HG03520 (cell line): ENCODE results near the gene GNGT1.
"Not testable (repeated sequence)": the region's sequence is repeated elsewhere in the genome, so short reads cannot be mapped to it uniquely, and the experiment has no call there.

Experiments
- ATAC-seq: cut with Tn5 transposase; IDR thresholded peaks from one replicate; pipeline ENCODE4 v1.9.1; 2021; ENCODE audit warnings: mild to moderate bottlenecking, moderate library complexity; ENCODE audit not compliant: unreplicated experiment

GNGT1 gene

DNA sequence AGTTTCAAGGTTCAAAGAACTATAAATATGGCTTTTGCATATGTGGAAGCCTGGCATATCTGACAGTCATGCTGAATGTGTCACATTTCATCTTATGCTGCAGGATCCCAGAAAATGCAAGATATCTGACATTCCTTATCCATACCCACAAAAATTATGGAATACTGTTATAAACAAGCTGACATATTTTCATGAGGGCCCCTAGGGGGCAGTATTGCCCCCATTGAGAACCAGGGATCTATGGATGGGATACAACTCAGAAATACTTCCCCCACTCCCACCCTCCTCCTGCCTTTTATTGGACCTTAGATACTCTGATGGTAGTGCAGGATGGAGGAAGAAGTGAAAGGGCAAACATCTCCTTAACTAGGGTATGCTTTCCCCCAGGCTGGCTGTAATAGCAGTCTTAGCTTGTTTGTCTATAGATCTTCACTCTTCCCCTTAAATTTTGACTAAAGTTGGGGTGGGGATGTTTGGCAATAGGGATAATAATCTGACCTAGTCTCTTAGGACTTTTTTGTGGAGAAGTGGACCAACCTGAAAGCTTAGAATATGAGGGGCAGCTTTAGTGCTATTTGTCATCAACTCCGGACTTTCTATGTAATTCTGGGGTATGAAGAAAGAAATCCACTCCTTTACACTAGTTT, 3.5 kb upstream of the GNGT1 start:
- ATAC-seq: no peak

DNA sequence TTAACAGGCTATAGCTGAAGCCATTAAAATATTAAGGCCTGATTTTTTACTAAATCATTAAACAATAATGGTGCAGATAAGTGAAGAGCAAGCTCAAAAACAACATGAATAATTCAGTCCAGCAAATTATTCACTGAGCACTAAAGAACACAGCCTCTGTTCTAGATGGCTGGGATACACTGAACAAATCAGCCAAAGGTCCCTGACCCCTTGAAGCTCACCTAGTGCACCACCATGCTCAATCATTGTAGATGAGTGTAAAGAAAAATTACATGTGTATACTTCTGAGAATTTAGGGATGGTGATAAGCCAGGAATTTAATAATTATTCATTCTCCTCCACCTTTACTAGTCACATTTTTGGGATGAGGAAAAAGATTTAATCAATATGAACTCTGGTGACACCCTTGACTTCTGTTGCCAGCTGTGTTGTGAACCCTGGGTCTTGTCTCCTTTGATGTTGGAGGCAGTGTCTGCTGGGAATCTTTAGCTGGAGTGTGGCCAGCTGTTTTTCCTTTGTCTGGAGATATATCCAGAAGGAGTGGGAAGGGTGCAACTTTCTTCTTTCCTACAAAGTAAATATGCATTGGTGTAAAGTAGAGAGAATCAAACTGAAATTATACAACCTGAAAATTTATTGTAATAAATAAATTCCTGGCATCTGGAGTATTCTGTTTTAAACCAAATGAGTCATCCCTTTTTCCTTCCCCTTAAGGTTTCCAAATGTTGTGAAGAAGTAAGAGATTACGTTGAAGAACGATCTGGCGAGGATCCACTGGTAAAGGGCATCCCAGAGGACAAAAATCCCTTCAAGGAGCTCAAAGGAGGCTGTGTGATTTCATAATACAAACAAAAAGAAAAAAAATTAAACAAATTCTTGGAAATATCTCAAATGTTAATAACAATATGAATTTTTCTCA, 4.0 kb downstream of the GNGT1 start:
- ATAC-seq: no peak

DNA sequence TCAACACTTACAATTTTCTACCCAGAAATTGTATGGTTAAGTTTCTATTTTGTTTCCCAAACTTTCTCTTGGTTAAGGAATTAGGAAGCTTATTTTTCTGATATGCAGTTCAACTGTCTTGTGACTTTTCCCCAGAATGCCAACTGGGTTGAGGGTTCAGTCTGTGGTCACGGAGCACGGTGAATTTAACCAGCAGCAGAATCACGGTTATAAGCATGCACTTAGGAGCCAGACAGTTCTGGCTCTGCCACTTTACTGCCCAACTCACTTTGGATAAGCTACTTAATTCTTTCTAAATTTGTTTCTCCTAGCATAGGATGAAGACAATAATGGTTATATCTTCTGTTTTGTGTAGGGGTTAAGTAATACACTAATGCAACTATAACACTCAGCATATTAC, 4.9 kb downstream of the GNGT1 start:
- not testable (repeated sequence) for ATAC-seq

DNA sequence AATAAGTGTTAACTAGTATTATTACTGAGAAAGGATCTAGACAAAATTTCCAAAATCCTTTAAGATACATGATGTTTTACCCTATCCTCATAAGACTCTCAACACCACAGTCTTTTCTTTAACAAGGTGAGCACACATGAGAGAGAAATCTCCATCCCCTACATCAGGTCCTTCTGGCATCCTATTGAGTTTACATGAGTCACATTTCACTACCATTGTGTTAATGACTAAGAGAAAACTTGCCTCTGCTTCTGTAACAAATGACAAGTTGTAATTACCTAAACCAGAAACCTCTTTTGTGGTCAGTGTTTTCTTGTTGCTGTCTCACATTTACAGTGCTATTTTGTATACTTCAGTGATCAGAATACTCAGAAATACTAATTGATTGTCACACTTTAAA, 5.3 kb downstream of the GNGT1 start:
- peak; percentile 63 for ATAC-seq

DNA sequence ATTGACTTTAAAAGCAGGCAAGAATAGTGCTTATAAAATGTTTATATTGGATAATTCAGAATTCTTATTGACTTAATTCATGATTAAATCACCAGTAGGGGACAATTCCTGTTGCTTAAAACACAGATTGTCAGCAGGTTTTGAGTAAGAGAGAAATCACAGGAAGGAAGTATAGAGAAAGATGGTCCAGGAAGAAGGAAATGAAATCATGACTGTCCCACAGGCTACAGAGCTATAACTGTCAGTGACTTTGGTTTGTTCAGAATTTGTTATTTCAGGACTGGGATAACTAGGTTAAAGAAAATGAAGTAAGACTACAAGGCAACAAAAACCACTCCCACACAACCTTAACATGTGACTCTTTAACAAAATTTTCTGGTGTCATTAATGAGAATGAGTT, 6.8 kb downstream of the GNGT1 start:
- ATAC-seq: no peak

DNA sequence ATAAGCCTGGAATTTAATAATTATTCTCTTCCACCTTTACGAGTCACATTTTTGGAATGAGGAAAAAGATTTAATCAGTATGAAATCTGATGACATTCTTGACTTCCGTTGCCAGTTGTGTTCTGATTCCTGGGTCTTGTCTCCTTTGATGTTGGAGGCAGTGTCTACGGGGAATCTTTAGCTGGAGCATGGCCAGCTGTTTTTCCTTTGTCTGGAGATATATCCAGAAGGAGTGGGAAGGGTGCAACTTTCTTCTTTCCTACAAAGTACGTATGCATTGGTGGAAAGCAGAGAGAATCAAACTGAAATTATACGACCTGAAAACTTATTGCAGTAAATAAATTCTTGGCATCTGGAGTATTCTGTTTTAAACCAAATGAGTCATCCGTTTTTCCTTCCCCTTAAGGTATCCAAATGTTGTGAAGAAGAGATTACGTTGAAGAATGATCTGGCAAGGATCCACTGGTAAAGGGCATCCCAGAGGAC, 8.3 kb downstream of the GNGT1 start:
- no peak for ATAC-seq

DNA sequence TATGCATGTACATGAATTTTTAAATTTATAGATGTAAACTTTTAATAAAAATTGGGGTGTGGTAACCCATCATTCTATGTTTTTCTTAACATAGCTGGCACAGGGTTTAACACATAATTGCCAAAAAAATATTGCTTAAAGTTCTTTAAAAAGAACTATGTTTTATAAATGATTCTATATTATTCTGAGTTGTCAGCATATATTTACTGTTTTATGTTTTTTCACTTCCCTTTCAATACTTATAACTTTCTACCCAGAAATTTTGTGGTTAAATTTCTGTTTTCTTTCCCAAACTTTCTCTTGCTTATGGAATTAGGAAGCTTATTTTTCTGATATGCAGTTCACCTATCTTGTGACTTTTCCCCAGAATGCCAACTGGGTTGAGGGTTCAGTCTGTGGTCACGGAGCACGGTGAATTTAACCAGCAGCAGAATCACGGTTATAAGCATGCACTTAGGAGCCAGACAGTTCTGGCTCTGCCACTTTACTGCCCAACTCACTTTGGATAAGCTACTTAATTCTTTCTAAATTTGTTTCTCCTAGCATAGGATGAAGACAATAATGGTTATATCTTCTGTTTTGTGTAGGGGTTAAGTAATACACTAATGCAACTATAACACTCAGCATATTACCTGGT, 9.0 kb downstream of the GNGT1 start:
- ATAC-seq: not testable (repeated sequence)

DNA sequence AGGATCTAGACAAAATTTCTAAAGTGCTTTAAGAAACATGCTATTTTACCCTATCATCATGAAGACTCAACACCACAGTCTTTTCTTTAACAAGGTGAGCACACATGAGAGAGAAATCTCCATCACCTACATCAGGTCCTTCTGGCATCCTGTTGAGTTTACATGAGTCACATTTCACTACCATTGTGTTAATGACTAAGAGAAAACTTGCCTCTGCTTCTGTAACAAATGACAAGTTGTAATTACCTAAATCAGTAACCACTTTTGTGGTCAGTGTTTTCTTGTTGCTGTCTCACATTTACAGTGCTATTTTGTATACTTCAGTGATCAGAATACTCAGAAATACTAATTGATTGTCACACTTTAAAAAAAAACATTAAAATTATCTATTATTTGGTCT, 9.5 kb downstream of the GNGT1 start:
- peak; percentile 48 for ATAC-seq

DNA sequence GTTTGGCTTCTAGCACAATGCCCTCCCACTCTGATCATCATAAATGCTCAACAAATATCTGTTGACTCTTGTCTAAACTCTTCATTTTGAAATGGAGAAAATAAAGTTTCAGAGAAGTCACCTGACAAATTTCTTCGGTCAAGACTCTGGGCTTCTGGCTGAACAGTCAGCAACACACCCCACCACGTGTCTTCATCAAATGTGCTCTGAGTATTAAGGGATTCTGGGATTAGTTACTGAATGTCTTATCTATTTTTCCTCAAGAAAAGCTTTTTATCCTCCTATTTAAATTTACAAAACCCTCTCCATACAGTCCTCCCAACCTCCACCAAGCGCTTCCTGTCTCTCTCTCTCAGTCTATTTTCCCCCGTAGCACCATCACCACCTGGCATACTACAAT, 9.9 kb downstream of the GNGT1 start:
- ATAC-seq: not testable (repeated sequence)

DNA sequence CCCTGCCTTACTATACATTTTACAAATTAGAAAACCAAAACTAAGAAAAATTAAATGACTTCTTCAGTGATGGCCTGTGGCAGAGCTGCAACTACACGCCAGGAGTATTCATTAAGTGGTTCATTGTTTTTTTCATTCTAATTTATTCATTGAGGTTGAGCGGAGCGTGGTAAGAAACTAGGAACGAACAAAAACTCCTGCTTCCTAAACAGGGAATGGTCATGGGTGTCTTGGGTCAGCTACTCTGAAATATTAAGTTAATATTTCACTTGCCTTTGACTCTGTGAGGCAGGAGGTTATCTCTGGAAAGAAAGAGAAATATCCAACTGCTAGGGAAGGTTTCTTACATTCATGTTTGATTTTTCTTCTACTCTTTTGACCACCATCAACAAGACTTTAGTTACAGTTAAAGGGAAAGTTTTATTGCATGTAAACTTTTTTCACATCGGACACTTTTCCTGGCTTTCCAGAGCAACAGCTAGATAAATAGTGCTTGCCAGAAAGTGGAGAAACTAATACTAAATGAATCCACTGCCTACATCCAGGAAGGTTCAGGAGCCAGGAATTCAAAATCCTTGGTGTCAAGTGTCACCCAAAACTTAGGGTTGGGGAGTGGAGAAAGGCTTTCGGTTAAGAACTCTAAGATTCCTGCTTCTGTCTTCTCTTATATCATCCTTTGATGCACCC, 14.3 kb downstream of the GNGT1 start:
- no peak for ATAC-seq

DNA sequence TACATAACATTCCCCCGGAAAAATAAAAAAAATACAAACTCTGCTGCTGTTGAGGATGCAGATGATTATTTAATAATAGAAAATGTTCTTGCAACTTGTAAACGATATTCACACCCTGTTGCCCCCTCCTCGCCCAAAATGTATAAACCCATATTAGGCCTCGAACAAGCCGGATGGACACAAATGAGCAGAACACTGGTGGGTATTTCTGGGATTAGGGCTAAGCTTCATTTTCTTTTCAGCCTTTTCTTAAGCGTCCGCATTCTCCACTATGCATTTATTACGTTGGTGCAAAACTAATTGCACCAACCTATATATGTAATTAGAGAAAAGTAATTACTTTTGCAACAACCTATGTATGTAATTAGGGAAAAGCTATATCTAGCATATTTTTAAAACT, 14.8 kb downstream of the GNGT1 start:
- no peak for ATAC-seq

DNA sequence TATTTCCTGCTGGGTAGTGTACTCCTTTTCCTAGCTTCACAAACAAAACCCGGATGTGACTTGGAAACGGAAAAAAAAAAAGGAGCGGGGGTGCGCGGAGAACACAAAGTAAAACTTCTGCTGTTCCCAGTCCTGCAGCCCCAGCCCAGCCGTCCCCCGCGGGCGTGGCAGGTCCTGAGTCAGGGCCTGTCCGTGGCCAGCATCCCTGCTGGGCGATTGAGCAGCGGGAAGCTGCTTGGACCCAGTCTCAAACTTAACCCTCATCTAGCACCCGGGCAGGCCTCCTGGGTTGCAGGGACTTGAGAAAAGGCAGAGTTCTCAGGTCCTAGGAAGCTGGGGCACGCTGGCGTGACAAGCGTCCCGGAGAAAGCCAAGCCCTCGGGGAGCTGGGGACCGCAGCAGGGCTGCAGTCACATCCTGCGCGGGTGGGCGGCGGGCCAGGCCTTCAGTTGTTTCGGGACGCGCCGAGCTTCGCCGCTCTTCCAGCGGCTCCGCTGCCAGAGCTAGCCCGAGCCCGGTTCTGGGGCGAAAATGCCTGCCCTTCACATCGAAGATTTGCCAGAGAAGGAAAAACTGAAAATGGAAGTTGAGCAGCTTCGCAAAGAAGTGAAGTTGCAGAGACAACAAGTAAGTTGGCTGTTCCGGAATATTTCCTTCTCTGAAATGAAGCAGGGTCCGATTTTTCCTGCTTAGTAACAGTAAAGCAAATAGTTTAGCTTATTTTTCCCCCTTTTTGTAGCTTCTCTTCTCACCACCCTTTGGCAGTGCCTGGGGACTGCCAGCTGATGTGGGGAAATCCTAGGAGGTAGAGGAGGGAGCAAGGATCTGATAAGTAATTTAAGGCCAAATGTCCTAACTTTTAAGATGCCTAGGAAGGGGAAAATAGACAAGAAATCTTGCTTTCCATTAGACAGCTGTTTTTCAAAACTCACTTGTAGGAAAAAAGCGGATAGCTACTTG, 15.5 kb downstream of the GNGT1 start, which contains the start of gene GNG11:
Gene GNG11 (plus strand): TSS at position 129 of the 960 bp plus-strand sequence. CDS start 403 bp downstream, at position 532.
- ATAC-seq: peak; percentile 78

DNA sequence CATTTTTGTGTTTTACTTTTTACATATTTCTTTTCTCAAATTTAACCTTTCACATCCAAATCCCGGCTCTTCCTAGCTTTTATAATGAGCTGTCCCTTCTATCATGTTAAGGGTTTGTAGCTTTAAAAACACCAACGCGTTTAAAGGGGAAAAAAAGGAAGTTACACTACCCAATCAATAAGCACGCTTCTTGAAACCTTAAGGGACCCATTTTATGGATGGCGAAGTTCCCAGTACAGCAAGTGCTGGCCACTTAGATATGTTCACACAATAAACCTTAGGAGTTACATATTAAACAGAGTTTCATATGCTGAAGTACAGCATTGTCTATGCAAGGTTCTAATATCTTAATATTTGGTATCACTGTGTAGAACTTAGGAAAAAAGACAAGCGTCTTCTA, 16.9 kb downstream of the GNGT1 start:
- ATAC-seq: no peak

DNA sequence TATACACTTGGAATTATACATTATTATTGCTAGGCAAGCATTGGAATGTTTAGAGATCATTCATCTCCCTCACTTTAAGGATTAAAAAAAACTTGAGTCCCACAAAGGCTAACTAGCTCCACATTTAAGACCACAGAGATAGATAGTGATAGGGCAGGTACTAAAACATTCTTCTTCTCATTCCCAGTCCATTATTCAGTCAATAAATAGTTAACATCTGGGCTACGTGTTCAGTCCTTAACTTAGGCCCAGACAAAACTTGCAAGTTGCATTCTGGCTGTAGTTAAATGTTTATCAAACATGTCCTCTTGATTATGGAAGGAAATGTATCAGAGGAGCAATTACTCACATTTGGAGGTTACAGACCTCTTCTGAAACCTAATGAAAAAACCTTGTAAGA, 17.6 kb downstream of the GNGT1 start:
- ATAC-seq: no peak

DNA sequence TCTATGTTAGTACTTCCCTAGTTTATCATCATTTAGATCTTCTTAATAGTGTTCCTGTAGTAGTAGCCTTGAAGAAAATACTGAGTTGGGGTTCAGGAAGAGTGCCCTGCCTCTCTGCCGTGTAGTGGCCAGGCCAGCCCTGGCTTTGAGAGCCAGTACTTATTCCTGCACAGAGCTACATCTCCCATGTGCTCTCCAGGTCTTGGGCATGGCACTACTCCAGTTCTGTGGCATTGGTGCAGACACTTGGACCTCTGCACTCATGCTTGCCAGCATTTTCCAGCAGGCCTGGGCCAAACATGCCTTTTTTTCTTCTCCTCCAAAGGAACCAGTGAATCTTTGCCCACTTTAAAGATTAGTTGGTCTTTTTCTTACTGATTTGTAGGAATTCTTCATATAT, 20.4 kb downstream of the GNGT1 start:
- no peak for ATAC-seq

DNA sequence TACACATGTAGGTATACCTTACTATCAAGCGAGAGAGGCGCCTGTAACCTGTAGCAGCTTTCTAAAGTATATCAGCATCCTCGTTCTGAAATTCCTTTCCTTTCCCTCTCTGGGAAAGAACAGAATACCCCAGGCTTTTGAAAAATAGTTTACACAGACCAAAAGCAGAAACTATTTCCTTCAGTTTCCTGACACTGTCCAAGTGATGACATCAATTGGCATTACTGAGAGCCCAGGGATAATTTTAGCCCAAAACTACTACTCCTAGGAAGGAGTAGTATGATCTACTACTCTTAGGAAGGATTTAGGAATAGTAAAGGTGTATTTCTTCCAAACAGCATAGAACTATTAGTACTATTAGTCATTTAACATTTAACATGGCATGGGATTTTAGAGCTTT, 21.2 kb downstream of the GNGT1 start:
- ATAC-seq: no peak

DNA sequence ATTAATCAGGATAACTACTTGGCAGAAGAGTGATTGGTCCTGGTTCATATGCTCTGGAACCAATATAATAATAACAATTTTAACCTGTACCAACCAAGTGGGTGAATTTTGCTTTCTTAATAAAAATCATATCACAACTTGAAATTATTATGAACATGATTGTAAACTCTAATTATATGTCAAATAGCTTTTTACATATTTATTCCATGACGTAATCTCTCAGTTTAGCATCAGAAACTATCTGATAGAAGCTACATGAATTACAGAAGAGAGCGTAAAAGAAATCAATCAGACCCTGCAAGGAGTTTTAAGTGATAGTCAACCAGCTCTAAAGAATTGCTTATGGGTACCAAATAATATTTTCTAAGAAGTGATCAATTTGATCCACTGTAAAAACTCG, 25.3 kb downstream of the GNGT1 start:
- ATAC-seq: no peak

DNA sequence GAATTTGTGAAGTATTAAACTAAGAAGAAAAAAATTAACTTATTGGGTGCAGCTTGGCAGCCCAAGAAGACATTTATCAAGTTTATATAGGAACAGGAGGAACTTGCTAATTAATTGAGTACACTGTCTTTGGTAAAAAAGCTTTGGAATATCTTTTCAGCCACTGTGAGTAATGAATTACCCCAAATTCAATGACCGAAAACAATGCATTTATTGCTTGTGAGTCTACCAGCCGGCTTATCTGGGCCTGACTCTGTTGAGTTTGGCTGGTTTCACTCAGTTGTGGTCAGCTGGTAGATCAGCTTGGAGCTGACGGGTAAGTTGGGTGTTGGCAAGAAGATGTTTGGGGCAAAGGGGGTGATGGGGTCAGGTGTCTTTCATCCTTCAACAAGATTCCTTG, 26.8 kb downstream of the GNGT1 start:
- ATAC-seq: no peak

DNA sequence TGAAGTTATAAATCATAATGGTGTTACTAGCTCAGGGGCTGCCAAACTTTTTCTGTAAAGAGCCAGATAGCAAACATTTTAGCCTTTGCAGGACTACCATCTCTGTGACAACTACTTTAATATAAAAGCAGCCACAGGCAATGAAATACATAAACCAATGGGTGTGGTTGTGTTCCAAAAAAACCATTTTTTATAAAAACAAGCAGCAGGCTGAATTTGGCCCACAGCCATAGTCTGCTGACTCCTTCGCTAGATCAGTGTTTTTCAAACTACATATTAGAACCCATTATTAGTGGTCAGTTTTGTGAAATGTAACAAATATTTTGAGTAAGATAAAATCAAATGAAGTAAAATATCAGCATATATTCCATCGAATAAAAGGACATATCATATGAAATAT, 28.7 kb downstream of the GNGT1 start:
- ATAC-seq: no peak

DNA sequence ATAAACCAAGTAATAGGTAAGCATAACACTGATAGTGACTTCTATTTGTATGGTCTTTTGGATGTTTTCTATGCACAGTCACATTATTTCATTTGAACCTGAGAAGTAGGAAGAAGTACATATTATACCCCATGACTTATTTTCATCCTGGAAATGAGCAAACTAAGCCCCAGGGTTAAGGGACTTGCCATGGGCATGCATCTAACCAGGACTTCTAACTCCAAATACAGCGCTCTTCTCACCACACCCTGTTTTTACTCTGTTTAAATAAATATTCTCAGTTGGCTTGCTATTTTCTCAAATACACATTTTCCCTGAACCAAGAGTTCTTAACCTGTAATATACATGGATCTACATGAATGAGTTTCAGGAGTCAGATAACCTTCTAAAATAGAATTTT, 31.5 kb downstream of the GNGT1 start:
- ATAC-seq: no peak
